PC-3 (cell line): ENCODE results near the gene MYO5A. TPM values are rescaled to one million over a fixed set of nuclear protein-coding genes. Genes with fewer than 3 reads are reported as not detected.

Experiments used
- ATAC-seq: fragments of 200-7000 bp; cut with Tn5 transposase; 2 replicates; pipeline ENCODE4 v1.9.1; 2020; ENCODE audit warnings: mild to moderate bottlenecking, moderate library complexity
- BruUV-seq: library from RNA; stranded (reverse); fragments of 400-500 nt; replicated peaks from 2 replicates; lab custom pipeline; 2021; lab: Mats Ljungman, UMichigan
- CTCF ChIA-PET: fragments of 300-600 bp; sonication (Branson Sonifier 250); formaldehyde crosslinking; loops from one replicate; lab custom pipeline; 2022; ENCODE audit warnings: antibody characterized with exemption; lab: Charles Lee
- POLR2A ChIA-PET: fragments of 300-600 bp; sonication (Branson Sonifier 250); formaldehyde crosslinking; loops from one replicate; lab custom pipeline; 2022; ENCODE audit warnings: antibody characterized with exemption; ENCODE audit not compliant: unreplicated experiment; lab: Charles Lee
- DNase-seq: peaks from one replicate; pipeline ENCODE4 v3.0.0-alpha.2; 2015
- H2AFZ ChIP-seq: fragments of 300-600 bp; sonication (generic); 2 replicates; pipeline ENCODE4 v1.6.0; 2016; ENCODE audit warnings: antibody characterized with exemption, low read length
- H3F3A ChIP-seq: fragments of 300-600 bp; sonication (generic); one replicate; pipeline ENCODE4 v1.6.0; 2017; ENCODE audit warnings: antibody characterized with exemption, low read length, control low read depth, mild to moderate bottlenecking; ENCODE audit not compliant: unreplicated experiment
- H3K27ac ChIP-seq: fragments of 300-600 bp; sonication (generic); 2 replicates; pipeline ENCODE4 v1.5.1; 2016; ENCODE audit warnings: mild to moderate bottlenecking, low read length
- H3K27me3 ChIP-seq: fragments of 300-600 bp; sonication (generic); 2 replicates; pipeline ENCODE4 v1.6.1; 2016; ENCODE audit warnings: low read length, mixed read lengths
- H3K36me3 ChIP-seq: fragments of 300-600 bp; sonication (generic); 2 replicates; pipeline ENCODE4 v1.6.1; 2016; ENCODE audit warnings: low read depth, mixed run types, low read length, mixed read lengths
- H3K4me1 ChIP-seq: fragments of 300-600 bp; sonication (generic); 2 replicates; pipeline ENCODE4 v1.5.1; 2016; ENCODE audit warnings: low read length; ENCODE audit not compliant: insufficient read depth
- H3K4me2 ChIP-seq: fragments of 300-600 bp; sonication (generic); 2 replicates; pipeline ENCODE4 v1.6.0; 2016; ENCODE audit warnings: low read length
- H3K4me3 ChIP-seq: fragments of 300-600 bp; sonication (generic); 2 replicates; pipeline ENCODE4 v1.5.1; 2016; ENCODE audit warnings: mild to moderate bottlenecking, low read length, mixed read lengths
- H3K79me2 ChIP-seq: fragments of 300-600 bp; sonication (generic); 2 replicates; pipeline ENCODE4 v1.6.1; 2017; ENCODE audit warnings: low read length, mixed read lengths
- H3K9ac ChIP-seq: fragments of 300-600 bp; sonication (generic); 2 replicates; pipeline ENCODE4 v1.6.0; 2016; ENCODE audit warnings: mild to moderate bottlenecking, low read length
- H3K9me2 ChIP-seq: fragments of 300-600 bp; sonication (generic); replicated peaks from 2 replicates; pipeline ENCODE4 v1.6.1; 2016; ENCODE audit warnings: mixed run types, low read length, mixed read lengths
- H3K9me3 ChIP-seq: fragments of 300-600 bp; sonication (generic); 2 replicates; pipeline ENCODE4 v1.6.1; 2016; ENCODE audit warnings: low read length, mixed read lengths
- H4K20me1 ChIP-seq: fragments of 300-600 bp; sonication (generic); 2 replicates; pipeline ENCODE4 v1.6.1; 2016; ENCODE audit warnings: low read length, mixed read lengths
- EZH2 ChIP-seq: fragments of 300-600 bp; sonication (generic); IDR thresholded peaks from one replicate; pipeline ENCODE4 v1.6.1; 2017; ENCODE audit warnings: antibody characterized with exemption, mild to moderate bottlenecking, low read length; ENCODE audit not compliant: unreplicated experiment
- EZH2phosphoT487 ChIP-seq: fragments of 300-600 bp; sonication (generic); IDR thresholded peaks from 2 replicates; pipeline ENCODE4 v1.6.1; 2018; ENCODE audit warnings: mild to moderate bottlenecking, antibody characterized with exemption, low read length, borderline replicate concordance
- intact Hi-C: fragments of 100-400 bp; cut with micrococcal nuclease; formaldehyde crosslinking; loops from 2 replicates; pipeline ENCODE4 v1.9.0; 2023
- total RNA-seq: library from RNA; depleted of rRNA; stranded (reverse); fragments of >200 nt; gene quantifications from 2 replicates; pipeline ENCODE4 v1.2.3, GENCODE V29; 2014
- TF ChIP-seq, protein P1 (sequence below): fragments of 300-600 bp; sonication (generic); conservative IDR thresholded peaks from 2 replicates; pipeline ENCODE4 v1.5.1; 2017; ENCODE audit warnings: antibody characterized with exemption, low read depth, mild to moderate bottlenecking, low read length

MYO5A gene
- total RNA-seq, 1 experiment from 2014 or later: 42.1 TPM

GRCh38 chr15:52424856-52425431, 103.7 kb downstream of the MYO5A start:
- ATAC-seq (no peak), DNase-seq (no peak)

GRCh38 chr15:52423852-52424251, 104.8 kb downstream of the MYO5A start:
- H3K4me1 ChIP-seq: no peaks in the 10 kb centered on the region
- H3K27me3 ChIP-seq: no peaks in the 10 kb centered on the region
- no TSS peak for BruUV-seq
- no peaks in the 10 kb centered on the region for H3K36me3 ChIP-seq
- no peaks in the 10 kb centered on the region for H4K20me1 ChIP-seq
- no peak overlapping the region for H3K27ac ChIP-seq
- ChIA-PET POLR2A (interaction anchor here (0.7 kb wide), 1 partner anchor 137 kb away, joined by 6 read pairs; no protein-coding TSS in a partner anchor), CTCF (no interaction called here)
- DNase-seq (no peak), ATAC-seq (no peak)
- no peaks in the 10 kb centered on the region for H3K79me2 ChIP-seq
- H3K9ac ChIP-seq: no peak overlapping the region
- TF ChIP-seq EZH2: no peak
- TF ChIP-seq EZH2phosphoT487: no peak
- TF ChIP-seq, protein P1, sequence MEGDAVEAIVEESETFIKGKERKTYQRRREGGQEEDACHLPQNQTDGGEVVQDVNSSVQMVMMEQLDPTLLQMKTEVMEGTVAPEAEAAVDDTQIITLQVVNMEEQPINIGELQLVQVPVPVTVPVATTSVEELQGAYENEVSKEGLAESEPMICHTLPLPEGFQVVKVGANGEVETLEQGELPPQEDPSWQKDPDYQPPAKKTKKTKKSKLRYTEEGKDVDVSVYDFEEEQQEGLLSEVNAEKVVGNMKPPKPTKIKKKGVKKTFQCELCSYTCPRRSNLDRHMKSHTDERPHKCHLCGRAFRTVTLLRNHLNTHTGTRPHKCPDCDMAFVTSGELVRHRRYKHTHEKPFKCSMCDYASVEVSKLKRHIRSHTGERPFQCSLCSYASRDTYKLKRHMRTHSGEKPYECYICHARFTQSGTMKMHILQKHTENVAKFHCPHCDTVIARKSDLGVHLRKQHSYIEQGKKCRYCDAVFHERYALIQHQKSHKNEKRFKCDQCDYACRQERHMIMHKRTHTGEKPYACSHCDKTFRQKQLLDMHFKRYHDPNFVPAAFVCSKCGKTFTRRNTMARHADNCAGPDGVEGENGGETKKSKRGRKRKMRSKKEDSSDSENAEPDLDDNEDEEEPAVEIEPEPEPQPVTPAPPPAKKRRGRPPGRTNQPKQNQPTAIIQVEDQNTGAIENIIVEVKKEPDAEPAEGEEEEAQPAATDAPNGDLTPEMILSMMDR: no peak
- no peaks in the 10 kb centered on the region for H3K9me2 ChIP-seq
- H3F3A ChIP-seq: no peaks in the 10 kb centered on the region
- intact Hi-C loops: no loop called here
- no peak overlapping the region for H3K4me2 ChIP-seq
- H3K4me3 ChIP-seq: no peak overlapping the region
- H2AFZ ChIP-seq: no peak overlapping the region
- no peaks in the 10 kb centered on the region for H3K9me3 ChIP-seq

More at GRCh38 chr15:52424856-52425431, 103.7 kb downstream of the MYO5A start:
- no peak overlapping the region for H3K4me2 ChIP-seq
- H2AFZ ChIP-seq: no peak overlapping the region
- no peaks in the 10 kb centered on the region for H3F3A ChIP-seq
- POLR2A ChIA-PET: no interaction called here
- intact Hi-C loops: no loop called here
- H3K4me3 ChIP-seq: no peak overlapping the region
- H3K27me3 ChIP-seq: no peaks in the 10 kb centered on the region
- no peak for TF ChIP-seq EZH2phosphoT487
- no peaks in the 10 kb centered on the region for H3K9me2 ChIP-seq
- no peaks in the 10 kb centered on the region for H3K79me2 ChIP-seq
- BruUV-seq: no TSS peak
- H3K27ac ChIP-seq: no peak overlapping the region
- H4K20me1 ChIP-seq: no peaks in the 10 kb centered on the region
- CTCF ChIA-PET: no interaction called here
- H3K4me1 ChIP-seq: no peaks in the 10 kb centered on the region
- no peak overlapping the region for H3K9ac ChIP-seq
- H3K36me3 ChIP-seq: no peaks in the 10 kb centered on the region
- H3K9me3 ChIP-seq: no peaks in the 10 kb centered on the region

DNA sequence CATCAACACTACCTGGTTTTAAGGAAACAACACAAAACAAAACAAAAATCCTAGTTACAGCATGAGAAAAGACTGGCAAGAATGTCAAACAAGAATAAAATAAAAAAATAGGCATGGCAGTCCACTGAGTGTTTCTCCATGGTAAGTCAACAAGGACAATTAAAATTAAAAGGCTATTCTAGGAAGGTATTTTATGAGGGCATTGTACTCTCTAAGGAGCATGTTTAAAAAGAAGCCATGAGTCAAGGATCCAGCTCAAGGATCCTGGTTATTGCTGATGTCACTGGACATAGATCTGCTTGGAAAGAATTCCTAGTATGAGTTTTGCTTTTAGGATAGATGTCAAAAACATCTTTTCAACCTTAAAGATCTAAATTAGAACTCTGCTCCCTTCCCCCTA, 106.7 kb downstream of the MYO5A start:
- no peaks in the 10 kb centered on the region for H3K79me2 ChIP-seq
- no peaks in the 10 kb centered on the region for H4K20me1 ChIP-seq
- no peak overlapping the region for H3K9ac ChIP-seq
- DNase-seq (no peak), ATAC-seq (no peak)
- no peaks in the 10 kb centered on the region for H3K9me2 ChIP-seq
- no peaks in the 10 kb centered on the region for H3K9me3 ChIP-seq
- H3K4me3 ChIP-seq: no peak overlapping the region
- H3K4me2 ChIP-seq: no peak overlapping the region
- BruUV-seq: no TSS peak
- H3K27me3 ChIP-seq: no peaks in the 10 kb centered on the region
- H3K36me3 ChIP-seq: no peaks in the 10 kb centered on the region
- no peaks in the 10 kb centered on the region for H3F3A ChIP-seq
- ChIA-PET POLR2A (interaction anchor here (0.6 kb wide), 1 partner anchor 86 kb away, joined by 8 read pairs; no protein-coding TSS in a partner anchor), CTCF (no interaction called here)
- H3K4me1 ChIP-seq: no peaks in the 10 kb centered on the region
- H3K27ac ChIP-seq: no peak overlapping the region
- no peak overlapping the region for H2AFZ ChIP-seq
- intact Hi-C loops: no loop called here
- TF ChIP-seq EZH2 (no peak), EZH2phosphoT487 (no peak)
- TF ChIP-seq, protein P1: no peak
